ELR (cell line): ENCODE data around the gene CDH26.

ENCODE experiments used
- DNase-seq: peaks from one replicate; pipeline ENCODE4 v3.0.0-alpha.2; 2015; ENCODE audit warnings: low read depth

The CDH26 gene

DNA sequence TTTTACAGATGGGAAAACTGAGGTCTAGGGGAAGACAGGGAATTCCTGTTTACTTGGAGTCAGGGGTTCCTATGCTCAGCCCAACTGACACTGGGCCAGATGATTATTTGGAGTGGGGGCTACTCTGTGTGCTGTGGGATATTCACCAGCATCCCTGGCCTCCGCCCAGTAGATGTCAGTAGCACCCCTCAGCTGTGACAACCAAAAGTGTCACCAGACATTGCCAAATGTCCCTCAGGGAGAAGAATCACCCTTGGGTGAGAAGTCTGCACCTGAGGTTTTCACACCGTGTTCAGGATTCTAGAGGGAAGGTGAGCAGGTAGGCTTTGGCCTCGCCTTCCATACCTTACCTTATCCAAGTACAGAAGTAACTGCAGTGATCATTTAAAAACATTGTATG is 27.6 kb downstream of the CDH26 start:
- no peak for DNase-seq

DNA sequence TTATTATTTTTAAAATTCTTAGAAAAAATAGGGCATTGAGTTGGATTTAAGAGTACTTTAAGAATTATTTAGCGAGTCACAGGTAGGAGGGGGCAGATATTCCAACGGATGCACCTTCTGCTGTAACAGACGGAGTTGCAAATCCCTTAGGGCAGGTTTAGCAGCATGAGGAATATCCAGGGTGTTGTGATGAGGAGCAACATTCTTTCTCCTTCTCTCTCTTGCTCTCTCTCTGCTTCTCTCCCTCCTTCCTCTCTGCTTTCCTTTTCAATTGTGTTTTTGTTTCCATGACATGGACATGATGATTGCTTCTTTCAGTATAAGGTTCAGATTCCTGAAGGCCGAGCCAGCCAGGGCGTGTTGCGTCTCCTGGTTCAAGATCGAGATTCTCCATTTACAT is 28.9 kb downstream of the CDH26 start:
- no peak for DNase-seq

DNA sequence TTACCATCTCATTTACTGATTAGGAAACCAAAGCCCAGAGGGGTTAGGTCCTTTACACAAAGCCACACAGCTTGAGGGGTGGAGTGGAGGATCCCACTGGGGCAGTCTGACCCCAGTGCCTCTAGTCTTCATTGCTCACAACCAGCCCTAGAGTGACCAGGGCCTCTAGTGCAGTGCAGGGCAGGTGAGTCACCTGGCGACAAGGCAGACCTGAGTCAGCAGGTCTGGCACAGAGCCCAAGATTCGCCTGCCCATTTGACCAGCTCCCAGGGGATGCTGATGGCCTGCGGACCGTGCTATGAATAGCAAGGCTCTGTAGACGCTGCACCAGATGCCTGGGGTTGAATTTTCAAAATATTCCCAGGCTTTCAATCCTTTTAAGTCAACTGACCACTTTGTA is 29.9 kb downstream of the CDH26 start:
- peak; percentile 49 for DNase-seq

DNA sequence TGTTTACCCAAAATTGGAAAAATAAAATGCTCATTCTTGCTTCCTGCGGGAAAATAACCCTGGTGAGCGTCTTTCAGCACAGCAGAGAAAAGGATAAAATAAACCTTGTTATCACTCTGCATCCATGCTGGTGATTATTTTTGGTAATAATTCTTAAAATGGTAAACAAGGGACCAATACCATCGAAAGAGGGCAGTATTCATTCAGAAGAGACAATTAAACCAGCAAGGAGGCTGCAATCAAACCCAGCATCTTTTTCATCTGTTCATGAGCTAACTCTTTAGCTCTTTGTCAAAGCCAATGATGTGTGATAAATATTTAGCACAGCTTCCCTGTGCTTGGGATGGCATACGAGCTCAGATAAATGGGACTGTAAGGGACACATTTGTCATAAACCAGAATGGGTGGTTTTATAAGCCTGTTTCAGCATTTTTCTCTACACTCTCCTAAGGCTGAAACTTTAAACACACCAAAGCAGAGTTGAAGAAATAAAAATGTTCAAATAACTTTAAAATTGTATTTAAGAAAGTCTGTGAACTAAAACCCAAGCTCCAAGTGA is 34.4 kb downstream of the CDH26 start:
- peak; percentile 38 for DNase-seq

DNA sequence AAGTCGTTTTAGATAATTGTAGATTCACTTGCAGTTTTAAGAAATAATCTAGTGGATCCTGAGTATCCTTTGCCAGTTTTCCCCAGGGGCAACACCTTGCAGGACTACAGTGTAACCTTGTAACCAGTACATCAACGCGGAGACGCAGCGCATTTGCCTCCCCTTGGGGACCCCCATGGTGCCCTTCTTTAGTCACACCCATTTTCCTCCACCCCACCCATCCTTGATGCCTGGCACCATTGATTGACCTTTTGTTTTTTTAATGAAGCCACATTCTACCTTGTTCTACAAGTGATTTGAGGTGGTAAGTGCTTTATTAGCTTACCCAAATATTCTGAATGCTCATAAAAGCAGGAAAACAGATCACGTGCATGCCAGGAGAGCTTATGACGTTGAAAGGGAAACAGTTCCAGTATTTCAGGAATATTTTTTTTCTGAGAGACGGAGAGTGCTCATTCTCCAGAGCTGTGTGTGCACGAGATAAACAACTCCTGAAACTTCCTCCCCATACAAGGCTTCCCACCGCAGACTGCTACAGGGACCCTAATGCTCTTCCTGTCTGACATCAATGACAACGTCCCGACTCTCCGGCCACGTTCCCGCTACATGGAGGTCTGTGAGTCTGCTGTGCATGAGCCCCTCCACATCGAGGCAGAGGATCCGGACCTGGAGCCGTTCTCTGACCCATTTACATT is 35.7 kb downstream of the CDH26 start:
- DNase-seq, result no peak

DNA sequence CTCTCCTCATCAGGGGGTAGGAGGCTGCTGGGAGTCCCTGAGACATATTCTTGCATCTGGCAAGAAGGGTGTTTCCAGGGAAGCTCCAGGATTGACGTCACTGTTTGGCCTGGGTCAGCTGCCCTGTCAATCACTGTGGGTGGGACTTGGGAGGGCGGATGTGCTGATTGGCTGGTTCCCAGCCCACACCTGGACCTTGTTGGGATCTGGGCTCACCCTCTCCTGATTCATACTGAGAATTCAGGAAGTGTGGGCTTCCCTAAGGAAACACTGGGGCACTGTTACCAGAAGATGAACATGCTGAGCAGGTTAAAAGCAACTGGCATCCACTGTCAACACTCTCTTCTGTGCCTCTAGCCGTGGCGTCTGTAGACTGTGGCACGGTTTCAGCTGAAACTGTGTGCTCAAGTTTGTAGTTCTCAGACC is 36.5 kb downstream of the CDH26 start:
- peak; percentile 20 for DNase-seq

DNA sequence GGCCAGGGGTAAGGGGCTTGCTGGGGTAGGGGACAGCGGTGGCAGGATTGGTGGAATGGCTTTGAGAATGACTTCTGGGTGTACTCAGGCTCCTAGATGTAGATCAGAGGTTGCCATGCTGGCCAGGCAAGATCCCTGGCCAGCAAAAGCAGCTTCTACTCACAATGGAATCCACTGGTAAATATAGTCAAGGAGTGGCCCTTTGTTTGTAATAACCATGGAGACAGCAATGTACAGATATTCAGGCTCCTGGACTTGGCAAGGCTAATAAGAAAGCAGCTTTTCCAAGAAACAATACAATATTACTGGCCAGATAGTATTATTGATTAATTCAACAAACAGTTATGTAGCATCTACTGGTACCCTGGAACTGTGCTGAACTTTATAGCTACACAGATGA is 37.9 kb downstream of the CDH26 start:
- no peak for DNase-seq

DNA sequence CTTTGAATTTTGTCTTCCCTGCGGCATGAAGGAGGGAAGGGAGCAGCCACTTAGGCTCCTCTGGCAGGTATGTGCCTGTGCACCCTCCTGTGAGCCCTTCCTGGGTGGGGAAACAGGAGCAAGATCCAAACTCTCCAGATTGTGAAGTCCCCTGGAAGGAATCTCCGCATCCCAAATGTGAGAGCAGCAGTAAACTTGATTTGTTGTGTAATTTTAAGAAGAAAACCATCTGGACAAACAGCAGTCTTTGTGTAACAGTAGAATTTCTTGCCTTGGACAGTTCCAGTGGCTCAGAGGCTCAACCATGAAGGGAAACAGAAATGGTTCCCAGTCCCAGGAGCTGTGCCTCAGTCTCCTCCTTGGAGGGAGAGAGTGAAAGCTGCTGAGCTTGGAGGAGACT is 39.7 kb downstream of the CDH26 start:
- no peak for DNase-seq

DNA sequence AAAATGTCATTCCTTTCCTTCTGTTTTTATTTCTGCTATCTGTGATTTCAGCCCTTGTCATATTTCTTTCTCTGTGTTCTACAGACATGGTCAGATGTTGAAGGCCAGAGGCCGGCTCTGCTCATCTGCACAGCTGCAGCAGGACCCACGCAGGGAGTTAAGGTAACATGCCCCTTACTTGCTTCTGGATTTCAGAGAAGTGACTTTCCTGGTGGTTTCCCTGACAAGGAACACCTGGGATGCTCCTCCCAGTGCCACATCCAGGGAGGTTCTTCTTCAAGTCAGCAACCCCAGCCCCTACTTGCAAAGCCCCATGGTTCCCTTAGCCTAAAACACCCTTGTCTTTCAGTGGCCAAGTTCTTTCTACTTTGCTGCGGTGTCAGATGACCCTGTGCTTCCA is 41.3 kb downstream of the CDH26 start:
- no peak for DNase-seq

DNA sequence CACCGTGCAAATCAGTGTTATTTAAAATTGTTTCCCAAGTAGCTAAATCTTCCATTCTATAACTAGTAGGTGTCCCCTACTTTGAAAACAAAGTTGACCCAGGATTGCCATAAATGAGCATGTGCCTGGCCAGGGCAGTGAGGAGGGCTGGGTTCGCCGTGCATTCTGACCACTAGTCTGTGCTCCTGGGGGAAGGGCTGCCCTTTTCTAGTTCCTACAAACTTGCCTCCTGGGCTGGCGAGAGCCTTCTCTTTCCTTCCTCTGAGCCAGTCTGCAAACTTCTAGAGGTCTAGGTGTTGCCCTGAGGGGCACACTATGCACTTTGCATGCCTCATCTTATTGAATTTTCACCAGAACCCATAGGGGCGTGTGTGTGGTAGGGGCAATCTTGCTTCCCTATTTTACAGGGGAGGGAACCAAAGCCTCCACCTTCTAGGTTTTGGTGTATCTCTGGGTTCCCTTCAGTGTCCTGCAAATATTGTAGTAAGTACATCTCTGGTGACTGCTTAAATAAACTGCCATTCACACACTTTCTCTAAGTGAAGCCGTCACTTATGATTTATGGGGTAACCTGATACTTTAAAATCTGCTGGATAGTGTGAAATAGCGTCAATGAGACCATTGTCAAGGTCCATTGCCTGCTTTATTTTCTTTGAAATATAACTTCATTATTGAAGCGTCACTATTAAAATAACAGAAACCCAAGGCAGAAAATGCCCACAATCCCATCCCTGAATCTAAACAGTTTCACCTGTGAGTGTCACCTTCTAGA is 42.2 kb downstream of the CDH26 start:
- no peak for DNase-seq

DNA sequence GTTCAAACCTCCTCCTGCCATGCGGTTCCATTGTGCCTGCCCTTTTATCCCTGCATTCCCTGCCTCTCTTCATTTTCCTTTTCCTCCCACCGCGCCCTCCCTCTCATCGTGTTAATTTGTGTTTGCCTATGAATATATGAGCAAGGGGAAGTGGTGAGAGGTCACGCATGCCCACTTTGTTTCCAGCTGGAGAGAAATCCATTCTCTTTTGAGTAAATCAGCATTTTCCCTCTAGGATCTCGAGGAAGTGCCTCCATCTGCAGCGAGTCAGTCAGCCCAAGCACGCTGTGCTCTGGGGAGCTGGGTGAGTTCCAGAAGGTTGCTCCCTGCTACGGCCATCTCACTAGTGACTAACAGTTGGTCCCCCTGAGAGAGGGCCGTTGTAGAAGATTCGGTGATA is 42.9 kb downstream of the CDH26 start:
- no peak for DNase-seq

DNA sequence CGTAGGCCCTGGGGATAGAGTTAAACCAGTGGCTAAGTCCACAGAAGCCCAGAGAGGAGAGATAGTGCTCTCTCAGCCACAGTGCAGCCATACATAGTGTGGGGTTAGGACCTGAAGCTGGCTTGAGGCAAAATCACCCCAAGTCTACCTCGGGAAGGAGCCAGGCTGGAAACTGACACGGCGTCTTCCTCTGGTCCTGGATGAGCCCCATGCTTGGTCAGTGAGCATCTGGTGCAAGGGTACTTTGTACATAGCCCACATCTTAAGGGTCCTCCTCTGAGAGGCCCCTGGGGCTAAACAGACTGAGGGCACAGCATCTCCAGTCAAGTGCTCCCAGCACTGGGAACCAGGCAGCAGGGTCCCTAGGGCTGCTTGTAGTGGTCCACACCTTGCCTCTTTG is 45.6 kb downstream of the CDH26 start:
- DNase-seq, result no peak

DNA sequence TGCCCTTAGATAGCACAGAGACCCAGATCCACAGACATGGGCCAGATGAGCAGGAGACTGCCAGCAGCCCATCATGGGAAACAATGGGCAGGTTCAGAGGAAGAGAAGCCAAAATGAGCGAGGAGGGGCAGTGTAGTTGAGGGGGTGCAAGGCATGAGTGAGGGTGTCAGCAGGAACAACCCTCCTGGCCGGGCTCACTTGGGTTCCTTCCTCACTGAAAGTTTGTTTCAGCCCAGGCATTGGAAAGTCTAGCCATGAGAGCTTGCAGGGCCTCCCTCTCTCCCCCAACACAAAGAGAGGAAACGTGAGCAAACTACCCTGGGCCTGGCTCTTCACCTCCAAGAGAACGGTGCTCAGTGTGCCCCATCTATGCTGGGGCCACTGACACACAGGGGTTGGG is 48.0 kb downstream of the CDH26 start:
- DNase-seq, result no peak

DNA sequence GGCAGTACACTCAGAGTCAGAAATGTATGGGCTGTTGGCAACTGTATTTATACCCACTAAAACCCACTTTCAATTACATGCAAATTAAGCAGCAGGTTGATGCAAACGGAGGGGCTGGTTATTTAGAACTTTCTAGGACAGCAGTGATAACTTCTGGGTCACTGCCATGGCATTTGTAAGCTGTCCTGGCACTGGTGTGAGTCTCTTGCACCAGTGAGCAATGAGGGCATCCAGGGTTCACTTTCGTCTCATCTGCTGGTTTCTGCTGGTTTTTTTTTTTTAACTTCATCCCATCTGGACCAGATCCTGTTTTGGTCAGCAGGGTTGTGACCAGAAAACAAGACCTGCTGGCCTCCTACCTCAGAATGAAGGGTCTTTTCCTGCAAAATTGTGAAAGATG is 49.2 kb downstream of the CDH26 start:
- DNase-seq, result no peak

DNA sequence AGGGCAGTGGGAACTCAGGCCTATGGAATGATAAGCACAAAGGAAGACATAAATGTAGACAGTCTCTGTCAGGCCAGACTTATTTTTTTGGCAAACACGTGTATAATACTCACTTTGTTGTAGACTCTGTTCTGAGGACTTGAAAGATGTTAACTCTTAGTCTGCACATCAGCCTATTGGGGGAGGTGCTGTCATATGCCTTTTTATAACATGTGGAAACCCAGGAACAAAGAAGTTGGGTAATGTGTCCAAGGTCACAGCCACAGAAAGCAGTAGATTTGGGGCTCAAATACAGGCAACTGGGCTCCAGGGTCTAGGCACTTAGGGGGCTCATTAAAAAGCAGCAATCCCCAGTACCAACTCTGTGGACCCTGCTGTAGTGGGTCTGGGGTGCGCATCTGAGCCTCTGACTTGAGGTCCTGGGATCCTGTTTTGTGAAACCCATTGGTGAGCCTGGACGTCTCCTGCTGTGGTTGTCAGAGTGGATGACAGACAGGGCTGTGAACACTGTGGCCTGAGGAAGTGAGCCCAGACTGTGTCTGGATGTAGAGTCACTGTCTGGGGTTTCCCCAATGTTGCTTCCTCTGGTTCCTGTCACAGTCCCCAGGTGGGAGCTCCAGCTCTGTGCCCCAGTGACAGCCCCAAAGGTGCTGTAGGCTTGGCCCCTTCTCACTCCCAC is 50.0 kb downstream of the CDH26 start:
- no peak for DNase-seq

DNA sequence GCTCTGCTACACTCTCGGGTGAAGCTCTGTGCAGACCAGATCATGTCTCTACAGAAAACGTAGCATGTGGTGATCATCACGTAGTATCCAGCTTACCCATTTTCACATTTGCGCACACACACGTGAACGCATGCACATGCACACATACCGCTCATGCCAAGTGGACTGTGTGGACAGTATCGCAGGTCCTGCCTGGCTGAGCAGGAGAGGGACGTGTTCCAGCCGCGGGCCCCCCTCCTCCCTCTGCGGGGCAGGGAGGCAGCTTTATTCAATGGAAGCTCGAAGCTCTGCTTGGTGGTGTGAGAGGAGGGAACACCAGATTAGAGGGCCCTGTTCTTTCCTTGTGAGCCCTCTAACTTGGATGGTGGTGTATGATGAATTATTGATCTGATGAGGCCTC is 51.1 kb downstream of the CDH26 start:
- no peak for DNase-seq

DNA sequence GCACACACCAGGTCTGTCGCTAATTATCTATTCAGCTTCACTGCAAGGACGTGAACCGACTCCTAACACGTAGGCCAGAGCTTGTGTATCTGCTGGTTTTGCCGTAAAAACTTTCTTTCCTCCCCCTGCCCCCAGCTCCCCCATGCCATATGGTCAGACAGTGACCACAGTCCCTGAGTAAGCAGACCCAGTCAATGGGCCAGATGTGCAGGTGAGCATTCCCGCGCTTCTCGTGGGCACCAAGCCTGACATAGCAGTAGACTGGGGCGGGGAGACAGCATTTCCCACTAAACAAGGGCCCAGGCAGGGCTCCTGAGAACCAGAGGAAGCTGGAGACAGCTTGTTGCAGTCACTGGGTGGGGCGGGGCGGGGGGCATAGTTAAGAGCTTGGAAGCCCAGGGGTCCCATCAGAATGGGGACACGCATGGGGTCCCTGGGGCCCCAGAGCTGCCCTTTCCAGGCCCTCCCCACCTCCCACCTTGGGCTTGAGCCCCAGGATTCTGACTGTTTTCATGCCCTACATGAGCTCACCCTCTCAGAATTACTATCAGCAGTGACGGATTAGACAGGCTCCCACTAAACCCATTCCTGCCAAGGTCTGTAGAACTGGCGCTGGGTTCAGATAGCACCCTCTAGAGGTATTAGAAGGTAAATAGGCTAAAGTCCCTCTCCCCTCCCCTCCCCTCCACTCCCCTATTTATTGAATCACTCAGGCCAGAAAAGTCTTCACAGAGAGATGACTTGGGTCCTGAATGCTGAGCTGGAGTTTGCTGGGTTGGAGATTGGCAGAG is 51.8 kb downstream of the CDH26 start:
- DNase-seq, result peak; percentile 13

DNA sequence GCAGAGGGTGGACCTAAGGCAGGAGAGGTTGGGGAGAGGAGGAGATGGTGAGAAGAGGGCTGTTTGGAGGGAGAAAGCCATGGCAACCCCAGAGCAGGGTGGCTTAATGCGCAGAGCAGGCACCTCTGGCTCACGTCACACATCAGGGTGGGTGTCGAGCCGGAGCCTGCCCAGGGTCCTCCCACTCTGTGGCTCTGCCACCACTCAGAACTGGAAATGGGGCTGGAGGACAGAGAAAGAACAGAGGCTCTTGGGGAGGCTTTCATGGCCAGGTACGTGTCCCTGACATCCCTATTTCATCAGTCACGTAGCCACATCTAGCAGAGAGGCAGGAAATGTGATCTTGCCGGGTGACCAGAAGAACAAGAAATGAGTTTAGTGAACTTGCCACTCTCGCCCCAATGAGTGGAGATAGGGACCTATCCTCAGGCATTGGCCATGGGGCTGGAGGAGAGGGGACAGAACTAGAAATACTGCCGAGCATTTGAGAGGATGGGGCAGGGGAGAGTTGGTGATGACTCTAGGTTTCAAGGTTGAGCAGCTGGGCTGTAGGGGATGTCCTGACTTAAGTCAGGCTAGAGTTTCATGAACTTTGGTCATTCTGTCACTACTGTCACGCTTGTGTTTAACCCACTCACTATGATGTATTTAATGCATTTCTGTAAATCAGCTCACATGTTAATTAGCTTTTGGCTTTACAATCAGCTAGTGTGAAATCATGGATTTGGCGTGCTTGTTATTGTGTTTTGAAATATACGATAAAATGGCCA is 52.7 kb downstream of the CDH26 start:
- DNase-seq, result no peak

DNA sequence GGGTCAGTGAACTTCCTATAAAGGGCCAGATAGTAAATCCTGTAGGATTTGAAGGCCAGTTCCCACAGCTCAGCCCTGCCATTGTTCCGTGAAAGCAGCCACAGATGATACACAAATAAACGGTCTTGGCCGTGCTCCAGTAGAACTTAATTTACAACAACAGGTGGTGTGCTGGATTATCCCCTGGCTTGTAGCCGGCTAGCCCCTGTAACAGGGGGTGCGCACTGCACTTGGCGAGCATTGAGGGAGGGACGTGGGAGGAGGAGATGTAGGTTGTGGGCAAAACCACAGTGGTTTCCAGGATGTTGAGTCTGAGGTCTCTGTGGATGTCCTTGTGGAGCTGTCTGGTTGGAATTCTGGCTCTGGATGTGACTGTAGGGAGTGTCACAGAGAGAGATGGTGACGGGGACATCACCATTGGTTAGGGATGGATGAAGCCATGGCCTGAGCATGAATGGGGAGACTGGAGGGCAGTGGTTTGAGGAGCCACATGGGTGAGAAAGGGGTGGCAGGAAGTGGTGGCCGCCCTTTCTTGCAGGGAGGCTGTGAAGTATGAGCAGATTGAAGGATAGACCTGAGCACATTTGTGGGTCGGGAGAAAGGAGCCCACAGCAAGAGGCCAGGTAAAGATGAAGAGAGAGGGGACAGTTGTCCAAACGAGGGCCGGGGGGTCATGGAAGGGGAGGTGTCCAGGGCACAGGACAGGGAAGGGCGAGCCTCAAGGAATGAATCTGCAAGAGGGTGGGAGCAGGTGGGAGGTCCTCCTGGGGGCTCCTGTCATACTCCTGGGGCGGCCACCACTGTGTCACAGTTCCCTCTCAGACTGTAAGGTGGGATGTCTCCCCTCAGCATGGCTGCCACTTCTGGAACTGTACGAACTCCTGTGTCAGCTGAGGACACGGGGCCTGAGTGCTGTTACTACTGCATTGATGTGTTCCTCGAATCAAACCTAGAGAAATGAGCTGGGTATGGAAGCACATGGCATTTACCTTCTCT is 53.6 kb downstream of the CDH26 start:
- DNase-seq, result no peak
